ENCODE data around the gene GTF2F2. TPM values are rescaled to one million over a fixed set of nuclear protein-coding genes. Genes with fewer than 3 reads are reported as not detected.

The GTF2F2 gene
- total RNA-seq, 4 donors from 2014 or later, result 9.4 to 23.3 (median 19.6) TPM

DNA sequence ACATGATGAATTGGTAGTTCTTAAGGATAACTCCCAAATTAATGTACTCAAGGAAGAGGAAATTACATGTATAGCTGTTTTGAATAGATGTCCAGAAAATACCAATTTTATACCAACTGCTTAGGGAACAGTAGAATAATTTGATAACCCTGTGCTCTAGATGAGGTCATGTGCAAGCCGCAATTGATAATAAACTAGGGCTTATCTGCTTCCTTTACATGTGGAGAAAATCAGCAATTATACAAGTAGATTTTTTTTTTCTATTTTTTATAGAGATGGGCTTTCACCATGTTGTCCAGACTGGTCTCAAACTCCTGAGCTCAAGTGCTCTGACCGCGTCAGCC is 211.4 kb downstream of the GTF2F2 start:
- H3K9me3 ChIP-seq, result no peaks in the 10 kb centered on the region
- peak overlapping the region in 2 of 4 donors; percentile 1 to 42 for H3K27ac ChIP-seq
- peaks cover 0 to 89% (median 27%) of the 10 kb centered on the region in 3 donors for H3K4me1 ChIP-seq
- 36 to 54% methylated on average over 3 of the region's 3 CpGs for WGBS, 2 donors
- DNase-seq, result no peak
- H3K4me3 ChIP-seq, result no peak overlapping the region
- peaks cover 0 to 27% (median 9%) of the 10 kb centered on the region in 3 donors for H3K36me3 ChIP-seq
- intact Hi-C loops (cut with DNase I), result no loop called here
- TF ChIP-seq CTCF (IDR thresholded peaks at IDR 0.05) (no peak), POLR2A (IDR thresholded peaks at IDR 0.05) (no peak)
- no peaks in the 10 kb centered on the region for H3K27me3 ChIP-seq

GRCh38 chr13:45332036-45332830 is 211.9 kb downstream of the GTF2F2 start:
- intact Hi-C loops (cut with DNase I), result no loop called here
- no peak for DNase-seq
- H3K4me1 ChIP-seq, result peaks cover 0 to 94% (median 31%) of the 10 kb centered on the region in 3 donors
- WGBS, 2 donors, result 52 to 77% methylated on average over 1 to 2 of the region's 2 CpGs
- peaks cover under 1 to 33% (median 15%) of the 10 kb centered on the region in 3 donors for H3K36me3 ChIP-seq
- no peak overlapping the region for H3K4me3 ChIP-seq
- H3K27me3 ChIP-seq, result no peaks in the 10 kb centered on the region
- peak overlapping the region in 3 of 4 donors; percentile 11 to 42 (median 36) for H3K27ac ChIP-seq
- TF ChIP-seq CTCF (IDR thresholded peaks at IDR 0.05) (no peak), POLR2A (IDR thresholded peaks at IDR 0.05) (no peak)
- H3K9me3 ChIP-seq, result no peaks in the 10 kb centered on the region

GRCh38 chr13:45332831-45333219 is 212.5 kb downstream of the GTF2F2 start:
- DNase-seq, result no peak
- TF ChIP-seq POLR2A (IDR thresholded peaks at IDR 0.05) (no peak), CTCF (IDR thresholded peaks at IDR 0.05) (no peak)
- Histone ChIP-seq H3K36me3 (peaks cover 6 to 39% (median 21%) of the 10 kb centered on the region in 3 donors), H3K4me3 (no peak overlapping the region), H3K4me1 (peaks cover 4 to 96% (median 37%) of the 10 kb centered on the region in 3 donors), H3K27ac (peak overlapping the region in 2 of 4 donors; percentile 36 to 42), H3K9me3 (no peaks in the 10 kb centered on the region), H3K27me3 (no peaks in the 10 kb centered on the region)
- WGBS, 2 donors, result 92 to 95% methylated on average over 1 to 3 of the region's 3 CpGs
- intact Hi-C loops (cut with DNase I), result no loop called here

- 55 to 75% methylated on average over 3 of the region's 3 CpGs for WGBS, 2 donors
- Histone ChIP-seq H3K4me1 (peaks cover 9 to 99% (median 41%) of the 10 kb centered on the region in 3 donors), H3K4me3 (no peak overlapping the region), H3K9me3 (no peaks in the 10 kb centered on the region), H3K27me3 (no peaks in the 10 kb centered on the region), H3K36me3 (peaks cover 12 to 45% (median 27%) of the 10 kb centered on the region in 3 donors), H3K27ac (peak overlapping the region in 1 of 4 donors; percentile 32)
- intact Hi-C loops (cut with DNase I), result no loop called here
- DNase-seq, result no peak
- TF ChIP-seq CTCF (IDR thresholded peaks at IDR 0.05), result no peak
- TF ChIP-seq POLR2A (IDR thresholded peaks at IDR 0.05), result no peak
Measured at GRCh38 chr13:45333251-45333976, 213.1 kb downstream of the GTF2F2 start.

Small RNAs within 50 kb of the gene (small RNA-seq; reads per million reads assigned to genes)
- gene AL138693.1 (0 reads per million in 4 donors), gene AL138963.2 (0 reads per million in 4 donors)

Other genes with a start within 250 kb of the GTF2F2 start
- gene NUFIP1, start 131.0 kb upstream of the GTF2F2 start, total RNA-seq, result 1 to 10 TPM; 1.5 to 4.0 (median 3.3) TPM
- 10 to 100 TPM; 10.5 to 29.6 (median 14.4) TPM for gene GPALPP1, start 131.0 kb upstream of the GTF2F2 start, total RNA-seq
- gene KCTD4, start 80.5 kb downstream of the GTF2F2 start, total RNA-seq, result not detected
- 1,000 to 10,000 TPM; 2,183 to 3,899 (median 2,784) TPM for gene TPT1, start 220.7 kb downstream of the GTF2F2 start, total RNA-seq